Iris pigment epithelial cell (primary cell): Measurements from ENCODE around the gene RAC2.

ENCODE experiments used
- DNase-seq: peaks from one replicate; pipeline ENCODE4 v3.0.0-alpha.2; 2011; ENCODE audit warnings: low read depth

Gene RAC2

DNA sequence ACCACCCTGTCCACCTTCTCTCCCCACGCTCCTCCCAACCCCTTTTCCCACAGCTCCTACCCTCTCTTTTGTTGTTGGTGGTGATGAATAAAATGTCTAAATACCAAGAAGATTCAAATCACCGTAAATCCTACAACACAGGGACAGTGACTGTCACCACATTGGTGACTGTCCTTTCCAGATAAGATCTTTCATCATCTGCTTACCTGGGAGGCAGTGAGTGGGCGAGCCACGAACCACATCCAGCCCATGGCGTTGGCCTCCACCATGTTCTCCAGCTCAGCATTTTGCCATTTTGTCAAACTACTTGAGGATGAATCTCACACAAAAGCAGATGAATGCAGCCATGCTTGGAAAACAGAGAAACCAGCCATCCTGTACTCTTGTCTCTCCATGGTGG lies 31.6 kb upstream of the RAC2 start:
- no peak for DNase-seq

DNA sequence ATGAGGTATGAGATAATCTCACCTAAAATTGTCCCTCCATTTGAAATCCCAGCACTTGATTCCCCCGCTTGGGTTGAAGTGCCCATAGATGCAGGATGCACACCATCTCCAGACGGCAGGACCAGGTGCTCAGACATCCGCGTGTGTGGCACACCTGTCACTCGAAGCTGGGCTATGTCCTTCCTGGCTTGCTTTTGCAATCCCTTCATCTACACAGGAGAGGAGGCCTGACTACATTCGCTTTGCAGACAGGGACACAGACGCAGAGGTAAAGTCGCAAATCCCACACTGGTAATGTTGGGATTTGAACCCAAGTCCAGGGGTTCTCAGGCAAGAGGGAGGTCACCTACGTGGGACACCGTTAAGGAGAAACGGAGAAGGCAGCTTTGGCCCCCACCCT lies 31.1 kb upstream of the RAC2 start:
- DNase-seq: no peak

DNA sequence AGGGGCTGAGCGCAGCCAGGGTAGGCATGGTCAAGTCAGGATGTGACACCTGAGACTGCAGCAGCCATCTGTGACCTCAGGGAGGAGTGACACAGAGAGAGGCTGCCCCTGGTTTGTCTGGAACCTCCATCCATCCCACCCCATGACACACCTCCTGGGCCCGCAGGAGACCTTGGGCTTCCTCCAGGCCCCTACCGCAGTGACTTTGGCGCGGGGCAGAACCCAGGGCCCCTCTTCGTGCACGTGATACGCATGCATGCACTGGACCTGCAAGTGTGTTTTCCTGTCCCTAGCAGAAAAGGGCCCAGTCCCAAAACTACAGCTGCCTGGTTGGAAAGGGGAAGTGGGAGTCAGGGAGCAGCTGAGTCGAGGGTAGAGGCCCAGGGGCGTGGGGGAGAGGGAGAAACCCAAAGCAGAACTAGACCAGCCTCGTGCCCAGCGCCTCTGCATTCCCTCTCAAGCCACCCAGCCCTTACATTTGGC lies 30.4 kb upstream of the RAC2 start:
- no peak for DNase-seq

DNA sequence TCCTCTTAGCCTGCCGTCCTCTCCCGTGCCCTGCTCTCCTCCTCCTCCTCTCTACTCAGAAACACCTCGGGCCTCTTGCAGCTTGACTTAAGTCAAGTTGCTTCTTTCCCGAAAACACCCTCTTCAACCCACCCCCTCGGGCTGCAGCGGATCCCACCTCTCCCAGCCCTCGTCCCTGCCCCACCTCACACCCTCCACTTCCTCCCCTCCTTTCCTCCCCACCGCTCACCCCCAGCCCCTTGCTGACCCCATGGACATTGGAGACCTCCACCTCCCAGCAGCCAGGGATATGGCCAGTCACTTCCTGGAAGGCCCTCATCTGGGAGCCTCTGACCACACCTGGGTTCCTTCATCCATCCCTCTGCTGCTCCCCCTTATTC lies 29.8 kb upstream of the RAC2 start:
- DNase-seq: no peak

DNA sequence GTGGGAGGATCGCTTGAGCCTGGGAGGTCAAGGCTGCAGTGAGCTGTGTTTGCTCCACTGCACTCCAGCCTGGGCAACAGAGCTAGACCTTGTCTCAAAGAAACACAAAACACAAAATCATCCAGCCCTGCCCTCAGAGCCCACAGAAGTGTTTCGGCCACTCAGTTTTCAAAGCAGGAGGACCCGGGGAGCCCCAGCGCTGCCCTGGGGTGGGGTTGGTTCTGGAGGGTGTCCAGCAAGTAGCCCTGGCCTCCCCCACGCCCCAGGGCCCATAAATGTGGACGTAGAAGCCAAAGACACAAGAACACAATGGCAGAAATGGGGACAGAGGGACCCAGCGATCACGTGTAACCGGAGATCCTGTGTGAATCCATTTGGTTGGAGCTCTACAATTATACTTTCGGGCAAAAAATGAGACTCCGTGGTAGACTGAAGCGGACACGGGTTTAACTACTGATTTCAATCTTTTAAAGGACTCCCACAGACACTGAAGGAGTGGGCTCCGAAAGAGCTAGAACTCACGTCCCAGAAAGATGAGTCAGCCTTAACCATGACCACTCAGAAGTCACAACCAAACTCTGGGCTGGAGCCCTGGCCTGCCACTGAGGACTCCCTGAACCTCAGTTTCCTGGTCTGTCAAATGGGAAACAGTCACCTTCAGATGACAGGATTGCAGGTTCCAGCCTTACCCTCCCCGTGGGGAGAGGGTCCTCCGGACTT lies 29.2 kb upstream of the RAC2 start:
- DNase-seq: peak; percentile 80

DNA sequence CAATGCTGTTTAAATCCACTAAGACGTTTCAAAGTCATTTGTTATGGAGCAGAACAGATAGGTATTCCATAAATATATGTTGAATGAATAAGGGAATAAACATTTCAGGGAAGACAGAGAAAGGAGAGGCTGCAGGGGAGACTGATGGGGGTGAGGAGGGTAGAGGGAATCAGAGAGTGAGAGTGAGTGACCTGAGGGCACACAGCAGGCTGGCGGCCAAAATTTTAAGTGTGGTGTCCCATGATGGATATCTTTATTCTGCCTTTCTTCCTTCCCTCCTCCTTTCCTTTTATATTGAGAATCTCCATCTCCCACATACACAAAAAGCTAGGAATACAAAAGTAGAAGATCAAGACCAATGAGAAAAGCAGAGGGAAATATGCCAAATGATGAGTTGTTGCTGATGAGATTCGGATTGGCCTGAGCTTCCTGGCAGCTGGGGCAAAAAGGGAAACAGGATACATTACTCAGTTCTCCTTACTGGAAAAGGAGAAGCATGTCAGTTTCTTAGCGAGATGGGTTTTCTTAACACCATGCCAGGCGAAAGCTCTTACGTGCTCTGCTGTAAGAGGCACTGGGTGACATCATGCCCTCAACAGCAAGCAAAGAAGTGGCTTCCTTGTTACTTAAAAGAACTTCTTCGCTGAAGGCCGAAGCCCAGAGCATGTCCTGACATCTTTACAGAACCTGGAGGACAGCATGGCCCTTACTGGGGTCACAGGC lies 27.0 kb upstream of the RAC2 start:
- peak; percentile 27 for DNase-seq

DNA sequence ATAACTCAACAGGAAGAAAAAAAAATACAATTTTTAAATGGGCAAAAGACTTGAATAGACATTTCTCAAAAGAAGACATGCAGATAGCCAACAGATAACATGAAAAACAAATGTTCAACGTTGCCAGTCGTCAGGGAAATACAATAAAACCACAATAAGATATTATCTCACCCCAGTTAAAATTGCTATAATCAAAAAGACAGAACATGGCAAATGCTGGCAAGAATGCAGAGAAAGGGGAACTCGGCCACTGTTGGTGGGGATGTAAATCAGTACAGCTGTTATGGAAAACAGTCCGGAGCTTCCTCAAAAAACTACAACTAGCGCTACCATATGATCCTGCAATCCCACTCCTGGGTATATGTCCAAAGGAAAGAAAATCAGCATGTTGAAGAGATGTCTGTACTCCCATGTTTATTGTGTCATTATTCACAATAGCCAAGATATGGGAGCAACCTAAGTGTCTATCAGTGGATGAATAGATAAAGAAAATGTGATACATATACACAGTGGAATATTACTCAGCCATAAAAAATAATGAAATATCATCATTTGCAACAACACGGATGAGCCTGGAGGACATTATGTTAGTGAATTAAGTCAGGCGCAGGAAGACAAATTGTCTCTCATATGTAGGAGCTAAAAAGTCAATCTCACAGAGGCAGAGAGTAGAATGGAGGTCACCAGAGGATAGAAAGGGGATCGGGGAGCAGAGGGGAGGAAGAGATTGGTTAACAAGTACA lies 26.0 kb upstream of the RAC2 start:
- no peak for DNase-seq

DNA sequence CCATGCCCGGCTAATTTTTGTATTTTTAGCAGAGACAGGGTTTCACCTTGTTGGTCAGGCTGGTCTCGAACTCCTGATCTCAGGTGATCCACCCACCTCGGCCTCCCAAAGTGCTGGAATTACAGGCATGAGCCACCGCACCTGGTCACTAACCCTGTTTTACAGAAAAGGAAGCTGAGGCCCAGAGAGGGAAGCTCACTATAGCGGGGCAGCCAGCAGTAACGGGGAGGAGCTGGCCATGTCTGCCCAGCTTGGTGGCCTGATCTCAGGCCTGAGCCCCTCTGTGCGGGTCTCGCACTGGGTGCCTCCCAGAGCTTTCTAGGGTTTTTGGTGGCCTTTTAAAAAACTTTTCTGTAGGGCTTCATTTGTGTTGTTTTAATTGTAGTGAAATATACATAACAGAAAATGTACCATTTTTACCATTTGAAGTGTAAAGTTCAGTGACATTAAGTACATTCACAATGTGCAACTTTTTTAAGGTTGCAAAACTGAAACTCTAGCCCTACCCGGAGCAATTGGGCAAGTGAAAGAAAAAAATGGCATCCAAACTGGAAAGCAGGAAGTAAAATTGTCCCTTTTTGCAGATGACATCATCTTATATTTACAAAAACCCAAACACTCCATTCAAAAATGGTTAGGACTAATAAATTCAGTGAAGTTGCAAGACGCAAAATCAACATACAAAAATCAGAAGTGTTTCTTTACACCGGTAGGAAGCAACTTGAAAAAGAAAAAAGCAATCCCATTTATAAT lies 23.8 kb upstream of the RAC2 start:
- peak; percentile 18 for DNase-seq

DNA sequence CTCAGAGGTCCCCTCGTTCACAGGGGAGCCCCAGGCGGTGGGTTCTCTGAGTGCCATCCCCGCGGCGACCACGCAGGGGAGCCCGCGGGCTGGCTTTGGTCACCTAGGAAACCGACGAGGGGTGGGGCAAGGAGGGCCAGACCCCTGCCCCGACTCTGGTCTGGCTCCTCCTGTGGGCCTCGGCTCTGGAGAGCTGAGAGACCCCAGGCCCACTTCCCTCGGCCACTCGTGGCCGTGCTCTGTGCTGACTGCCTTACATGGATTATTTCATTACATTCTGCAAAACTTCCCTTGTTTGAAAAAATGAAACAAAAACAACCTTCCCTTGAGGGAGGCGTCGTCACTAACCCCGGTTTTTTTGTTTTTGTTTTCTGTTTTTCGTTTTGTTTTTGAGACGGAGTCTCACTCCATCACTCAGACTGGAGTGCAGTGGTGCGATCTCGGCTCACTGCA lies 23.1 kb upstream of the RAC2 start:
- peak; percentile 23 for DNase-seq

DNA sequence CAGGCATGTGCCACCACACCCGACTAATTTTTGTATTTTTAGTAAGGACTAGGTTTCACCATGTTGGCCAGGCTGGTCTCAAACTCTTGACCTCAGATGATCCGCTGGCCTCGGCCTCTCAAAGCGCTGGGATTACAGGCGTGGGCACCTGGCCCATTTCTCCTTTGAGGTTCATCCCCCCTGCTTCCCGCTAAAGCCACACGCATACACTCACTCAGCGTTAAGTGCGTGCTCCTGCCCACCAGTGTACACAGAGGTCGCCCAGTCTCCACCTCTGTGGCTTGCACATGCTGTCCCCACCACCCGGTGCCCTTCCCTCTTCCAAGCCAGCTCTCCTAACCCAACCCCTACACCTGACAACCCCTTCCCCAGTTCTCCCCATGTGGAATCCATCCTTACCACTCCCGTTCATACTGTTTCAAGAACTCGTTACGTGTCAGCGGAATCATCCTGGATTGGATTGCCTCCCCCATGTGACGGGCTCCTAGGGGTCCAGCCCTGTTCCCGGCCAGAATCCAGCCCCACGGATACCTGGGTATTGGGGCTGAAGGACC lies 22.6 kb upstream of the RAC2 start:
- no peak for DNase-seq

DNA sequence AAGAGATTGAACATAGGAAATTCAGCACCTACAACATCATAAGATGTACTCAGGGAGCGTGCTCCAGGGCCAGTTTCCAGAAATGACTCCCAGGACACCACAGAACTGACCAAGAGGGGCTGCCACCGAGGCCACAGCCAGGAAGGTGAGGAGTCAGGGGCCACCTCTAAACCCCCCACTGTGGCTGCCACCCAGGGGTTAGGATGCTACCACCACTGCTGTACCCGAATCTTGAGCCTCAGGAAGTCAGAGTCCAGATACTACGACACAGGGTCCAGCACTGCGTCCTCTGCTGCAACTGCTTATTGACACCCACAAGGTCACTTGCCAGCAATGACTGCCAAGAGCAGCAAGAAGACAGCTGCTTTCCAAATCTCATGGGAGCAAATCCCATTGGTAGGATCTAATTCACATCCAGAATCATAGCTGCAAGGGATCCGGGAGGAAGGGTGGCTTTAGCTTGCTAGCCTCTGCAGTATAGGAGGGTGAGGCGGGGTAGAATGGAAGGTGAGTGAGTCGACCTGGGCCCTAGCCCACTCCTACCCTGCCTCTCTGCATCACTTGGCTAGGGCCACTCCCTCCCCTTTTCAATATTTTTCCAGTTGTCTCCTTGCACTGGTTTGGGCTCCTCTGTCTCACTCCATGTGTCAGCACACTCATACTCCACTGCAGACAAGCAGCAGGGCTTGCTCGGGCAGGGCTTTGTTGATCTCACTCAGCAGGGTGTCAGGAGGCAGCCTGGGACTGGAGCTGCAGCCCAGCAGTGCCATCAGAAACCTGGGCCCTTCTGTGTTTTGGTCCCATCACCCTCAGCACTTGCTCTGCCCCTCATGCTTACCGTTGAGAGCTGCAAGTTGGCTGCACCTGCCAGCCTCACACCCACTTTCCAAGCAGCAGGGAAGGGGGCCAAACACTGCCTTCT lies 20.2 kb upstream of the RAC2 start:
- DNase-seq: no peak

DNA sequence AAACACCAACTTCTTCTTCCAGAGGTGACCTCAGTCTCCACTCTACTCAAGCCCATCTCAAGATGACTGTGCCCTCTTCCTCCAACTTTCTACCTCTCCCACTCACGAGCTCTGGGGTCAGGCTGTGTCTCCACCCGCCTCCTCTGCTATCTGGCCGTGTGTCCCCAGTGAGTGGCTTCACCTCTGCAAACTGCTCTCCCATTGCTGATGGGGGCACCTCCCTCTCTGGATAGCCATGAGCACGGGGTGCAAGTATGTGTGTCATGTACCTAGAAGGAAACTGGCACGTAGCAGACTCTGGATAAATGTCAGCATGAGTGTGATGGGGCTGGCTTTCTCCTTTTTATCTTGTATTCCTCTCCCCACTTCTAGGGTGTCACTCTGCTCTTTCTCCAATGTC lies 18.3 kb upstream of the RAC2 start:
- no peak for DNase-seq

DNA sequence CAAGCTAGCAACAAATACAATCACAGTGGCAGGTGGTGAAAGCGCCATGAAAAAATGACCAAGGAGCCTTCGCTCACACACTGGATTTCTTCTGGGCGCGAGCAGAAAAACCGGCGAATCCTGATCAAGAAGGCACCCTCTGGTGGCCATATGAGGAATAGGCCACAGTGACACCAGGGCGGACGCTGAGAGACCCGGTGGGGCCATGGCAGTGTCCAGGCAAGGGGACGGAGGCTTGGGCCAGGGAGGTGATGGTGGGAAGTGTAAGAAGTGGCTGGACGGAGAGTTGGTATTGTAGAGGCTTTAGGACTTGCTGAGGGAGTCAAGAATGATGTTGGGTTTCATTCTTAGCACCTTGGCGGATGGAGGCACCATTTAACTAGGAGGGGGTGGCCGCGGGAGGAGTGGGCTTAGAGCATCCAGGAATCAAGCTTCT lies 16.9 kb upstream of the RAC2 start:
- peak; percentile 52 for DNase-seq

DNA sequence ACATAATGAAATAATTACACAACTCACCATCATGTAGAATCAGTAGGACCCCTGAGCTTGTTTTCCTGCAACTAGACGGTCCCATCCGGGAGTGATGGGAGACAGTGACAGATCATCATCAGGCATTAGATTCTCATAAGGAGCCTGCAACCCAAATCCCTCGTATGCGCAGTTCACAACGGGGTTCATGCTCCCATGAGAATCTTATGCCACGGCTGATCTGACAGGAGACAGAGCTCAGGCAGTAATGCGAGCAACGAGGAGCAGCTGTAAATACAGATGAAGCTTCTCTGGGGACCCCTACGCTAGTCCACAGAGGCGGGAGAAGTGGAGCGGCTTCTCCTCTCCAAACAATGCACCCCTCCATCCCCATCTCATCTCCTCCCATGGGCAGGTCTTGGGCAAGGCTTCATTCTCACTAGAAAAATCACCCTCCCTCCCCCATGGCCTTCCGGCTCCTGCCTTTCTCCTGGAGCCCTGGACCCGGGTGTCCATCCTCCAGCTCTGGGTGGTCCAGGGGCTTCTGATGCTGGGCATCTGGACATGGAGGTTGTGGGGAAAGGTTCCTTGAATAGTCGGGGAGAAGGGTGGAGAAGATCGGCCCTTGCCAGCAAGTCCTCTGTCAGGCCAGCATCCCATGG lies 16.2 kb upstream of the RAC2 start:
- no peak for DNase-seq

DNA sequence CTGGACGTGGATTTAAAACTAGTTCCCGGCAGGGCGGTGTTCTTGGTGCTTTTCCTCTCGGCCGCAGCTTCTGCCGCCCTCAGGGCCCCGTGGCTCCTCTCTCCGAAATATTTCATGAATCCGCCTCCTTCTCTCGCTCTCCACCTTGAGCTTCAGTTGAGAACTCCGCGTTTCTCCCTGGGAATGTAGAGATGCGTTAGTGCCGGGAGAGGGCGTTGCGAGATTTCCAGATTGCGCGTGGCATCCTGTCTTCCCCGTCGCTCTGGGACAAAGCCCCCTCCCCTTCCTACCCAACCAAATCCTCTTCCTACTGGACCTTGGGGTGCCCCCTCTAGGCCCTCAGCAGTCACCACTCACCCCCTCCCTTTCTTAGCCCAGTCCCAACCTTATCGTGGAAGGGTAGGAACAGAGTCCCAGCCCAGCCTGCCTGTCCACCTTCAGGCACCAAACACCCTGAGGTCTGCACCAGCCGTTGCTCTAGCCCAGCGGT lies 15.5 kb upstream of the RAC2 start:
- peak; percentile 65 for DNase-seq

DNA sequence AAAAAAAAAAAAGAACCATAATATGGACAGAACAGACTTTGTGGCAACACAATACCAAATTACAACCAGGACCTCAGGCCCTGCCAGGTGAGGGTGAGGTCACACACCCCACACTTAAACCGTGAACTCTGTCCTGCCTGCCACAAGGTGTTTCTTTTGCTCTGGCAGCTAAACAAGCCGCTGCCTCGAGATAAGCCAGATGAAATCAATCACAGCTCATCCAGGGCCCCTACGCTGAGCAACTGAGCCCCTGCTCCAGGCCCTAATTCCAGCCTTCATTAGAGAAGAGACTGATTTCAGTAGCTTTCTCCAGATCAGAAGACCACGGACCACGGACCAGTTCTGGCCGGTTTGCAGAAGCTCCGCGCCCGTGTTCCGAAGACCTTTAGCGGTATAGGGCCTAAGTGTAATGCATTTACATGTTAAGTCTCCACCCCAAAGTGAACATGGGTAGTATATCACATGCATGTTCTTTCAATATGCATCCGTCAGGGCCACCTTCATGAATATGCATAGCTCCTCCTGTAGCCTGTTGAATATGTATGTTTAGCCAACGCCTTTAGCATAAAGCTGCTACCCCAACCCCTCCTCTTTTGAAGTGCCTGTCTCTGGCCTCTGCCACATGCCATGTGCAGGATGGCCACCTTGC lies 14.8 kb upstream of the RAC2 start:
- DNase-seq: no peak

DNA sequence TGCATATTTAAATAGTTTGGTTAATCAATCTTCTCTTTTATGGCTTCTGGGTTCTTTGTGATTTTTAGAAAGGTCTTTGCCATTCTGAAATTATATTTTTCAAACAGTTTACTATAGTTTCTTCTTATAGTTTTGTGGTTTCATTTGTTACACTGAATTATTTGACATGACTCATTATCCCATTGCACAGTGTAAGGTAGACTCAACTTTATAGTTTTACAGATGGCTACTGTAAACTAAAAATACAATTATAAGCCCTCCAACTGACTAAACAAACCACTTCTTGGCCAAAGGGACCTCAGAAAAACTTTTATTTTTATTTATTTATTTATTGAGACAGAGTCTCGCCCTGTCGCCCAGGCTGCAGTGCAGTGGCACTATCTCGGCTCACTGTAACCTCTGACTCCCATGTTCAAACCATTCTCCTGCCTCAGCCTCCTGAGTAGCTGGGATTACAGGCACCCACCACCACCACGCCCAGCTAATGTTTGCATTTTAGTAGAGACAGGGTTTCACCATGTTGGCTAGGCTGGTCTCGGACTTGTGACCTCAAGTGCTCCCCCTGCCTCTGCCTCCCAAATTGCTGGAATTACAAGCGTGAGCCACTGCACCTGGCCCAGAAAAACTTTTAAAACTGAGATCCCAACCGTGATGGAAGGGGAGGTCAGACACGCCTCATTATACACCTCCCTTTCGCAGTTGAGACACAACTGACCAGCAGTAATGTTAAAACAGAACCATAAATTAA lies 14.1 kb upstream of the RAC2 start:
- peak; percentile 20 for DNase-seq

DNA sequence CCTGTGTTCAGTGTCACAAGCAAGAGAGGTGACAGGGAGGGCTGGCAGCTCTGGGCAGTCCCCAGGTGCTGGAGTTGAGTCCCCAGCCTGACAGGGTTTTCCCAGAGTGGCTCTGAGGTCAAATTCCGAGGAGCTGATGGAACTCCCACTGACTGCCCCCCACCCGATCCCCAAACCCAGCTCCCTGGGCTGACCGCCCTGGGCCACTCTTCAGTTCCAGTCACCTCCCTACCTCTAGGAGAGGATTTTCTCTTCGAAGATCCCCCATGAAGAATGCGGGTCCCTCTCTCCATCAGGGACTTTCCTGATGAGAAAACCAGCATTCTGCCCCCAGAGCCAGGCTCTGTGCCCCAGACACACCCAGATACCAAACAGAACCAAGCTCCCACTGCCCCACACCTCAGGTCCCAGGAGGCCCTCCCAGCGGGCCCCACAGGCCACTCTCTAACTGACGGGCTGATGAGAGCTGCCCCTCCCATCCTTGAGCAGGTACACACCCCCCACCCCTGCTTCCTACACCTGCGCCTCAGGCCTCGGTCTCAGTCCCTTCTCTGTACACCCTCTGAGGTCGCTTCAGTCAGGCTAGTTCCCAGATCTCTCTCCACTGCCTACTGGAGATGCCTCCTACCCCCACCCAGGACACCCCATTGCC lies 12.1 kb upstream of the RAC2 start:
- no peak for DNase-seq
